ENCODE results near the gene CPPED1.
"Not testable (repeated sequence)": the region's sequence is repeated elsewhere in the genome, so short reads cannot be mapped to it uniquely, and the experiment has no call there.

Gene CPPED1

GRCh38 chr16:12803203-12804093, at the start of gene CPPED1:
Gene CPPED1 (minus strand): TSS chr16:12803887. CDS start chr16:12803776, 111 bp downstream.
- peak; percentile 86 for DNase-seq

GRCh38 chr16:12850186-12850585, 46.5 kb upstream of the CPPED1 start:
- DNase-seq = no peak

GRCh38 chr16:12846592-12846991, 42.9 kb upstream of the CPPED1 start:
- DNase-seq = no peak

- DNase-seq = no peak
These were observed 41.6 kb upstream of the CPPED1 start for GRCh38 chr16:12845282-12845681.

- no peak for DNase-seq
These were observed 34.1 kb upstream of the CPPED1 start for GRCh38 chr16:12837756-12838155.

- DNase-seq = no peak
These were observed 33.6 kb upstream of the CPPED1 start for GRCh38 chr16:12837291-12837690.

GRCh38 chr16:12833926-12834325, 30.2 kb upstream of the CPPED1 start:
- no peak for DNase-seq

- DNase-seq = no peak
These were observed 25.6 kb upstream of the CPPED1 start for GRCh38 chr16:12829096-12829888.

GRCh38 chr16:12828206-12828605, 24.5 kb upstream of the CPPED1 start:
- no peak for DNase-seq

- no peak for DNase-seq
These were observed 22.9 kb upstream of the CPPED1 start for GRCh38 chr16:12826559-12826958.

GRCh38 chr16:12819126-12820117, 15.7 kb upstream of the CPPED1 start:
- DNase-seq = no peak

- DNase-seq = no peak
These were observed 14.6 kb upstream of the CPPED1 start for GRCh38 chr16:12818326-12818725.

- peak; percentile 60 for DNase-seq
These were observed 13.1 kb upstream of the CPPED1 start for GRCh38 chr16:12816791-12817214.

GRCh38 chr16:12815361-12815760, 11.7 kb upstream of the CPPED1 start:
- no peak for DNase-seq

- not testable (repeated sequence) for DNase-seq
These were observed 10.0 kb upstream of the CPPED1 start for GRCh38 chr16:12813734-12814133.

- not testable (repeated sequence) for DNase-seq
These were observed 9.6 kb upstream of the CPPED1 start for GRCh38 chr16:12813321-12813720.

GRCh38 chr16:12811441-12812383, 8.0 kb upstream of the CPPED1 start:
- DNase-seq = no peak

- DNase-seq = no peak
These were observed 1.4 kb upstream of the CPPED1 start for GRCh38 chr16:12805066-12805465.

- DNase-seq = no peak
These were observed 708 bp upstream of the CPPED1 start for GRCh38 chr16:12804395-12804794.

GRCh38 chr16:12802661-12803060, 1.0 kb downstream of the CPPED1 start:
- DNase-seq = no peak

GRCh38 chr16:12802048-12802447, 1.6 kb downstream of the CPPED1 start:
- DNase-seq = no peak
